GM12878 (cell line): ENCODE results near the gene LHX6. TPM values are rescaled to one million over a fixed set of nuclear protein-coding genes. Genes with fewer than 3 reads are reported as not detected.

Experiments used
- ATAC-seq: fragments of 200-7000 bp; cut with Tn5 transposase; 3 replicates; pipeline ENCODE4 v1.9.1; 2020; ENCODE audit warnings: mild to moderate bottlenecking, moderate library complexity
- BruUV-seq: library from RNA; stranded (reverse); fragments of 400-500 nt; replicated peaks from 2 replicates; lab custom pipeline; 2021; lab: Mats Ljungman, UMichigan
- CTCF ChIA-PET: fragments of 300-600 bp; sonication (Branson Sonifier 250); formaldehyde crosslinking; extraction: SDS; loops from one replicate; lab custom pipeline; 2021; ENCODE audit warnings: inconsistent platforms; lab: Yijun Ruan, JAX
- POLR2A ChIA-PET: fragments of 350-600 bp; formaldehyde crosslinking; extraction: SDS; loops from one replicate; lab custom pipeline; 2021; ENCODE audit warnings: inconsistent platforms; lab: Charles Lee
- RAD21 ChIA-PET: fragments of 300-600 bp; sonication (Branson Sonifier 250); formaldehyde crosslinking; loops from one replicate; lab custom pipeline; 2023; ENCODE audit warnings: antibody characterized with exemption; ENCODE audit not compliant: unreplicated experiment; lab: Charles Lee
- SMC1A ChIA-PET: fragments of 300-600 bp; sonication (Branson Sonifier 250); formaldehyde crosslinking; loops from one replicate; lab custom pipeline; 2023; ENCODE audit not compliant: unreplicated experiment, uncharacterized antibody; lab: Charles Lee
- DNase-seq: peaks from one replicate; pipeline ENCODE4 v3.0.0-alpha.2; 2011; ENCODE audit warnings: low read depth, low spot score
- FAIRE-seq: peaks from 3 replicates; lab custom pipeline; 2011; peaks lifted over from hg19 to GRCh38; lab: Jason Lieb, UNC
- H2AFZ ChIP-seq: 2 replicates; pipeline ENCODE4 v1.6.0; 2011; ENCODE audit warnings: low read depth, low read length, control low read depth; ENCODE audit not compliant: control insufficient read depth
- H3K27ac ChIP-seq: 2 replicates; pipeline ENCODE4 v1.5.1; 2011; ENCODE audit warnings: control low read depth; ENCODE audit not compliant: control insufficient read depth, insufficient read depth
- H3K27me3 ChIP-seq, 2 experiments: replicated peaks in 1 of 2; 2 replicates each; pipeline versions ENCODE4 v1.6.0 to v1.6.1; 2011; ENCODE audit warnings: low read length in 1 of 2; ENCODE audit not compliant: control insufficient read depth in 2 of 2, insufficient read depth in 2 of 2
- H3K36me3 ChIP-seq, 2 experiments: 2 replicates each; pipeline ENCODE4 v1.5.1; 2011; ENCODE audit warnings: low read length in 1 of 2; ENCODE audit not compliant: control insufficient read depth in 2 of 2, insufficient read depth in 2 of 2
- H3K4me1 ChIP-seq: 2 replicates; pipeline ENCODE4 v1.6.1; 2011; ENCODE audit warnings: mild to moderate bottlenecking, low read length, moderate library complexity, mixed read lengths; ENCODE audit not compliant: control insufficient read depth, insufficient read depth
- H3K4me2 ChIP-seq: 2 replicates; pipeline ENCODE4 v1.6.0; 2011; ENCODE audit warnings: control low read depth; ENCODE audit not compliant: control insufficient read depth, insufficient read depth
- H3K4me3 ChIP-seq: fragments of 200-600 bp; sonication (generic); 2 replicates; pipeline ENCODE4 v1.5.1; 2016
- H3K79me2 ChIP-seq: 2 replicates; pipeline ENCODE4 v1.6.0; 2011; ENCODE audit warnings: low read length; ENCODE audit not compliant: control insufficient read depth, insufficient read depth
- H3K9ac ChIP-seq: 2 replicates; pipeline ENCODE4 v1.8.0; 2011; ENCODE audit warnings: low read length, control low read depth, mixed read lengths; ENCODE audit not compliant: control insufficient read depth, insufficient read depth
- H3K9me3 ChIP-seq: replicated peaks from 3 replicates; pipeline ENCODE4 v1.5.1; 2011; ENCODE audit warnings: mild to moderate bottlenecking, low read length; ENCODE audit not compliant: control insufficient read depth, insufficient read depth
- H4K20me1 ChIP-seq: 2 replicates; pipeline ENCODE4 v1.6.0; 2011; ENCODE audit not compliant: control insufficient read depth, insufficient read depth
- BACH1 ChIP-seq: fragments of 450-650 bp; IDR thresholded peaks from 2 replicates; pipeline ENCODE4 v1.6.1; 2017; ENCODE audit warnings: mild to moderate bottlenecking, borderline replicate concordance
- MEF2A ChIP-seq: IDR thresholded peaks from 2 replicates; pipeline ENCODE4 v1.6.1; 2011; ENCODE audit warnings: low read depth, mild to moderate bottlenecking, low read length, moderate library complexity; ENCODE audit not compliant: insufficient read depth
- NKRF ChIP-seq: fragments of 450-650 bp; conservative IDR thresholded peaks from 2 replicates; pipeline ENCODE4 v1.6.1; 2017; ENCODE audit warnings: mild to moderate bottlenecking, moderate library complexity
- SRF ChIP-seq, 2 experiments: IDR thresholded peaks; 2 replicates each; pipeline ENCODE4 v1.6.1; 2011; ENCODE audit warnings: low read depth in 2 of 2, low read length in 2 of 2, mild to moderate bottlenecking in 1 of 2, moderate library complexity in 1 of 2
- ZNF384 ChIP-seq: IDR thresholded peaks from 2 replicates; pipeline ENCODE4 v1.6.1; 2012; ENCODE audit warnings: low read depth, mild to moderate bottlenecking, low read length, improper control_type of control experiment, borderline replicate concordance
- WGBS: methylation state at CpG from one replicate; pipeline ENCODE4 v1.1.6; 2016; ENCODE audit warnings: low lambda C conversion rate; ENCODE audit not compliant: insufficient replicate concordance, insufficient coverage; ENCODE audit errors: missing lambda C conversion rate; 5-methylcytosine and 5-hydroxymethylcytosine counted together
- in situ Hi-C: fragments of 300-500 bp; cut with MboI; formaldehyde crosslinking; loops from 9 replicates; pipeline ENCODE4 v1.14.3; 2018; ENCODE audit warnings: mixed read lengths
- intact Hi-C: fragments of 100-400 bp; cut with micrococcal nuclease; formaldehyde crosslinking; loops from one replicate; pipeline ENCODE4 v1.14.2; 2022; ENCODE audit not compliant: unreplicated experiment
- polyA plus RNA-seq, 11 experiments: library from polyadenylated mRNA; depleted of rRNA in 4 of 11; unstranded in 6 of 11; stranded (reverse) in 5 of 11; fragments of >200 nt; fragmentation: Nextera tagmentation in 4 of 11; fragmentation: Illumina TruSeq in 1 of 11; extraction: Ambion mirVana in 4 of 11; extraction: Trizol in 1 of 11; gene quantifications; 1 replicate in 1 of 11; 2 replicates in 10 of 11; pipeline versions ENCODE4 v1.2.1 to v1.2.3, GENCODE V29; 2011 to 2016; ENCODE audit warnings: inconsistent platforms in 2 of 11, missing spikeins in 2 of 11, low read depth in 1 of 11
- total RNA-seq, 4 experiments: library from RNA; depleted of rRNA in 3 of 4; stranded (reverse); fragments of >200 nt in 3 of 4; fragmentation: Illumina TruSeq in 1 of 4; extraction: Trizol in 1 of 4; gene quantifications; 2 replicates each; pipeline versions ENCODE4 v1.2.1 to v1.2.3, GENCODE V29; 2013 to 2021

Gene LHX6
- total and polyA plus RNA-seq, 10 of the 15 experiments (the other 5 are each of a cell fraction or from before 2014, with no cell fraction given), result not detected

GRCh38 chr9:122258886-122259415 is 30.2 kb upstream of the LHX6 start:
- ChIA-PET RAD21 (no interaction called here), SMC1A (no interaction called here), CTCF (no interaction called here), POLR2A (no interaction called here)
- no peak for ATAC-seq
- no peak overlapping the region for H3K9ac ChIP-seq
- H3K4me2 ChIP-seq, result no peak overlapping the region
- H3K4me1 ChIP-seq, result no peaks in the 10 kb centered on the region
- H4K20me1 ChIP-seq, result no peaks in the 10 kb centered on the region
- H3K79me2 ChIP-seq, result peaks cover 22% of the 10 kb centered on the region
- no TSS peak for BruUV-seq
- H2AFZ ChIP-seq, result no peak overlapping the region
- in situ Hi-C loops (no loop called here), intact Hi-C loops (no loop called here)
- no peak overlapping the region for H3K27ac ChIP-seq
- H3K36me3 ChIP-seq, result peaks cover 0 to 15% of the 10 kb centered on the region in 2 experiments; a peak in 2 of 4 replicates
- no peaks in the 10 kb centered on the region for H3K9me3 ChIP-seq
- 96% methylated on average over 2 of the region's 2 CpGs for WGBS
- TF ChIP-seq MEF2A, result no peak
- no peak for TF ChIP-seq NKRF
- no peak for TF ChIP-seq ZNF384
- TF ChIP-seq BACH1, result no peak
- TF ChIP-seq SRF (IDR thresholded peaks at IDR 0.05; ENCODE audit: low read depth in 2 of 2, low read length in 2 of 2), result no peak
- H3K4me3 ChIP-seq, result no peak overlapping the region
- FAIRE-seq, result no peak
- no peak for DNase-seq
- H3K27me3 ChIP-seq, result no peaks in the 10 kb centered on the region
